K562 (cell line): ENCODE measurements around the gene ITPA.

ENCODE experiments used
- FOXA1 ChIP-seq: fragments of 450-650 bp; IDR thresholded peaks from 2 replicates; pipeline ENCODE4 v1.6.1; 2016; ENCODE audit warnings: mild to moderate bottlenecking, borderline replicate concordance
- HNRNPUL1 ChIP-seq: fragments of 200-400 bp; formaldehyde crosslinking; IDR thresholded peaks from 2 replicates; pipeline ENCODE4 v1.6.1; 2017; ENCODE audit warnings: low read length

- TF ChIP-seq HNRNPUL1 (no peak), FOXA1 (no peak)
These were observed 39.1 kb downstream of the ITPA start for GRCh38 chr20:3248167-3248992.
